NCI-H2227 (cell line): ENCODE results near the gene CNPY3.
"Not testable (repeated sequence)": the region's sequence is repeated elsewhere in the genome, so short reads cannot be mapped to it uniquely, and the experiment has no call there.

Experiments
- DNase-seq: peaks from one replicate; lab custom pipeline; 2025; ENCODE audit not compliant: unreplicated experiment; lab: John Stamatoyannopoulos, UW

CNPY3 gene

GRCh38 chr6:42928986-42929820 lies at the start of gene CNPY3:
Gene CNPY3 (plus strand): TSS chr6:42929480. CDS start chr6:42929571, 91 bp downstream.
- DNase-seq: peak; percentile 95

- not testable (repeated sequence) for DNase-seq
Observed at GRCh38 chr6:42880240-42880817, 49.0 kb upstream of the CNPY3 start.

- DNase-seq: not testable (repeated sequence)
Observed at GRCh38 chr6:42880871-42881270, 48.4 kb upstream of the CNPY3 start.

DNA sequence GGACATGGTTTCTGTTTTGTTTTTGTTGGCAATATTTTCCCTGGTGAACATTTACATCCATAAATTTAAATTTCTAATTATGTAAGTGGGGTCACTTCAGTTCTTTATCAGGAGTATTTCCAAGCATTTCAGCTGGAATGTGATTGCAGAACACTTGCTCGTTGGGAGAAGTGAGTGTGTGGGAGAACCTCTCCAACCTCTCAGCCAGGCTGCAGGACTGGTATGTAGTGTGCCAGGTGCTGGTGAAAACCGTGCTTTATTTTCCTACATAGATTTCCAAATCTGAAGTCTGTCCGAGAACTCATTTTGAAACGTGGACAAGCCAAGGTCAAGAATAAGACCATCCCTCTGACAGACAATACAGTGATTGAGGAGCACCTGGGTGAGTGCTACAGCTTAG lies 43.6 kb upstream of the CNPY3 start:
- no peak for DNase-seq

DNA sequence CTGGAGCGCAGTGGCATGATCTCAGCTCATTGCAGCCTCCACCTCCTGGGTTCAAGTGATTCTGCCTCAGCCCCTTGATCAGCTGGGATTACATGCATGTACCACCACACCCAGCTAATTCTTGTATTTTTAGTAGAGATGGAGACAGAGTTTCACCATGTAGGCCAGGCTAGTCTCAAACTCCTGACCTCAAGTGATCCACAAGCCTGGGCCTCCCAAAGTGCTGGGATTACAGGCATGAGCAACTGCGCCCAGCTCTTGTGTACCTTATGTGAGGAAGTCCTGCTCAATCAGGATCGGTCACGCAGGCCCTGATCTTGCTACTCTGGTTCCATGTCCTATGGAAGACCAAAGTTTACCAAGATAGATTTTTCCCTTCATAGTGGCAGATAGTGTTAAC lies 41.1 kb upstream of the CNPY3 start:
- DNase-seq: not testable (repeated sequence)

- no peak for DNase-seq
Observed at GRCh38 chr6:42889815-42890214, 39.5 kb upstream of the CNPY3 start.

GRCh38 chr6:42890311-42891198 lies 38.7 kb upstream of the CNPY3 start:
- peak; percentile 93 for DNase-seq

GRCh38 chr6:42891199-42891722 lies 38.0 kb upstream of the CNPY3 start:
- no peak for DNase-seq

DNA sequence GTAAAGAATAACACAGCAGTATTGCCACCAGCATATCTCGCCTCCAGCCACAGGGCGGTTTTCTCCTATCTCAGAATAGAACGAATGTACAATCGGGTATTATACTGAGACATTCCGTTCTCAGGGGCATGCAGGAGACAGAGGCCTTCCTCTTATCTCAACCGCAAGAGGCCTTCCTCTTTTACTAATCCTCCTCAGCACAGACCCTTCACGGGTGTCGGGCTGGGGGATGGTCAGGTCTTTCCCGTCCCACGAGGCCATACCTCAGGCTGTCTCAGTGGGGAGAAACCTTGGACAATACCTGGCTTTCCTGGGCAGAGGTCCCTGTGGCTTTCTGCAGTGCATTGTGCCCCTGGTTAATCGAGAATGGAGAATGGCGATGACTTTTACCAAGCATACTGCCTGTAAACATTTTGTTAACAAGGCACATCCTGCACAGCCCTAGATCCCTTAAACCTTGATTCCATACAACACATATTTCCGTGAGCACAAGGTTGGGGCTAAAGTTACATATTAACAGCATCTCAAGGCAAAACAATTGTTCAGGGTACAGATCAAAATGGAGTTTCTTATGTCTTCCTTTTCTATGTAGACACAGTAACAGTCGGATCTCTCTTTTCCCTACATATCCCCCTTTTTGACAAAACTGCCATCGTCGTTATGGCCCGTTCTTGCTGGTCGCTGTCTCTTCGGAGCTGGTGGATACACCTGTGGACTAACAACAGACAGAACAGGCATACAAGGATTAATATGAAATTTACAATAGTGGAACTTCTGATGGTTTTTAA lies 35.0 kb upstream of the CNPY3 start:
- not testable (repeated sequence) for DNase-seq

DNA sequence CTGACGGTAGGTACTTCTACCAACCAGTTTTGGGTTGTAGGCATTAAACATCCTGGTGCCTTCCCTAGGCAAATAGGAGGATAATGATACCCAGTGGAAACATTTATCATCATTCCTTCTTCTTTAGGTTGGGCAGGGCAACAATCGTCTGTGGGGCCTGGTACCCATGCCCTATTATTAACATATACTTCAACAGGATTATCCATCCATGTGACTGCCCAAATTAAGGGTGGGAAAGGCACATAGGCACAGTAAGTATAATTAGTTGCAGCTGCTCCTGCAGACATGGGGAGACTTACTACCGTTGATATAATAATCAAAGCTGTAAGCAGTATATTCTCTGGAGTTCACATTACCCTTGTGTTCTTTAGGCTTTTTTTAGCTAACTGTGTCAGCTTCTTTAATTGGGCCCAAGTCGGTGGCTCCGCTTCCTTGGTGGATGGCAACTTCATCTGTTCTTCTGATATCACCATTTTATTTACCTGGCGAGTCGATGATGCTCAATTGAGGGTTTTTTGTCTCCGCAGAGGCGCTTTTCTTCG lies 33.0 kb upstream of the CNPY3 start:
- DNase-seq: peak; percentile 85

GRCh38 chr6:42898891-42899361 lies 30.4 kb upstream of the CNPY3 start:
- peak; percentile 84 for DNase-seq

GRCh38 chr6:42899871-42900270 lies 29.4 kb upstream of the CNPY3 start:
- DNase-seq: peak; percentile 8

GRCh38 chr6:42901538-42901957 lies 27.7 kb upstream of the CNPY3 start:
- DNase-seq: peak; percentile 86

DNA sequence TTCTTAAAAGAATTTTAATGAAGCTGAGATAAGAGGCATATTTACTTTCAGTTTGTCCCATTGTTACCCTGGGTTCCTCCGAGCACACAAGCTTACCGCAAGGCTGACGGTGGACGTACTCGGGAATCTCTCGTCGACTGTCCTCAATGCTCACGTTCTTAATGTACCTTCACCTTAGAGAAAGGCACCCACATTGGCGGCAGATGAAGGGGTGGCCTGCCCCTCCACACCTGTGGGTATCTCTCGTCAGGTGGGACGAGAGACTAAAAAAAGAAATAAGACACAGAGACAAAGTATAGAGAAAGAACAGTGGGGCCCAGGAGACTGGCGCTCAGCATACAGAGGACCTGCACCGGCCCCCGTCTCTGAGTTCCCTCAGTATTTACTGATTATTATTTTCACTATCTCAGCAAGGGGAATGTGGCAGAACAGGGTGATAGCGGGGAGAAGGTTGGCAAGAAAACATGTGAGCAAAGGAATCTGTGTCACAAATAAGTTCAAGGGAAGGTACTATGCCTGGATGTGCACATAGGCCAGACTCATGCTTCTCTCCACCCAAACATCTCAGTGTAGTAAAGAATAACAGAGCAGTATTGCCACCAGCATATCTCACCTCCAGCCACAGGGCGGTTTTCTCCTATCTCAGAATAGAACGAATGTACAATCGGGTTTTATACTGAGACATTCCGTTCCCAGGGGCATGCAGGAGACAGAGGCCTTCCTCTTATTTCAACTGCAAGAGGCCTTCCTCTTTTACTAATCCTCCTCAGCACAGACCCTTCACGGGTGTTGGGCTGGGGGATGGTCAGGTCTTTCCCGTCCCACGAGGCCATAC lies 26.6 kb upstream of the CNPY3 start:
- DNase-seq: not testable (repeated sequence)

GRCh38 chr6:42904467-42904866 lies 24.8 kb upstream of the CNPY3 start:
- DNase-seq: no peak

DNA sequence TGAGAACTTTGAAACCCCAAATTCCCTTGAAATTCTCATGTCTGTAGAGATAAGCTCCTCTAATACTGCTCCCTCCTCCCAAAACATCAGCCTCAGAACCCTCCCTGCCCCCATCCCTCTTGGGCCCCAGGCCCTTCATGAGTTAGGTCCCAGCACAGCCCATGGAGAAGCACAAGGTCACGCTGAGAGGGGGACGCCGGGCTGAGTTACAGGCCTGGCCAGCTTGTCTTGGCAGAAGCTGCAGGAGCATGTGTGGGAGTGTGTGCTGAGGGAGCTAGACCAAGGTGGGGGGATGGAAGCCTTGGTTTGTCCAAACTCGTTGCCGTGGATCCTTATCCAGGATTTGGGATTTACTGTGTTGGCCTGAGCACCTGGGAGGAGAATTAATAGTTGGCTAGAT lies 21.9 kb upstream of the CNPY3 start:
- no peak for DNase-seq

GRCh38 chr6:42909835-42910234 lies 19.4 kb upstream of the CNPY3 start:
- no peak for DNase-seq

DNA sequence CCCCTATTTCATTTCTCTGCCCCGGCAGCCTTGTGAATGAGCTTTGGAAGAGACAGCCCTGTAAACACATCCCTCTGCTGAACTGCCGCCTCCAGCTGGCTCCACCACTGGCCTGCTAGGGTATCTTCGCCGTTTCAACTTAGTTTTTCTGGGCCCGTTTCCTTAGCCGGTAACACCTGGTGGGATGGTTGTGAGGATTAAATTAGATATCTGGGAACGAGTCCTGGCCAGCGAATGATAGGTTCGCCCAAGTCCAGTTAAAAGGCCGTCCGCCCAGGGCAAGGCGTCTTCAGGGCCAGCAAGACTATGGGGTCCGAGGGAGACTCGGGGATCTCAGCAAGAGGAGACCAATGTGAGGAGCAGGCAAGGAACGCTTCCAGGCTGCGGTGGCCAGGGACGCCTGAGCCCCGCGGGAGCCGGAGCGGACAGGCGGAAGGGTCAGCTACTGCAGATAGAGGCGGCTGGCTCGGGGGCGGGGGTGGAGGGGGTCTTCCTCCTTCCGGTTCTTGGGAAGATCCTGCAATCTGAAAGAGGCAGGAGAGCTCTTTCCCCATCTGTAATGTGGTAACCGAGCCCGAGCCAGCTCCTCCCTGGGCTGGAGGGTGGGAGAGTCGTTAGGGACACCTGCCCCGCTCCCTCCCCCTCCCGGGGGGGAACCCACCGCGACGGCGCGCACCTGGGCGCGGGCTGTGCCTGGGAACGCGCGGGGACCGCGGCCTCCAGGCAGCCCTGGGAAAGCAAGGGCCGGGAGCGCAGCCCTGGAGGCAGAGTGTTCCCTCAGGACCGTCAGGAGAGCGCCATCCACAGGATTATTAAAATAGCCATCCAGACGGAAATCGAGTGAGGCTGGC lies 17.9 kb upstream of the CNPY3 start:
- DNase-seq: peak; percentile 21
